NOMO-1 treated with DMSO at 0.1 percent for 48 hours (cell line): ENCODE results near the gene SSUH2.

ENCODE experiments used
- DNase-seq: peaks from one replicate; lab custom pipeline; 2025; ENCODE audit not compliant: unreplicated experiment; lab: John Stamatoyannopoulos, UW

The SSUH2 gene

DNA sequence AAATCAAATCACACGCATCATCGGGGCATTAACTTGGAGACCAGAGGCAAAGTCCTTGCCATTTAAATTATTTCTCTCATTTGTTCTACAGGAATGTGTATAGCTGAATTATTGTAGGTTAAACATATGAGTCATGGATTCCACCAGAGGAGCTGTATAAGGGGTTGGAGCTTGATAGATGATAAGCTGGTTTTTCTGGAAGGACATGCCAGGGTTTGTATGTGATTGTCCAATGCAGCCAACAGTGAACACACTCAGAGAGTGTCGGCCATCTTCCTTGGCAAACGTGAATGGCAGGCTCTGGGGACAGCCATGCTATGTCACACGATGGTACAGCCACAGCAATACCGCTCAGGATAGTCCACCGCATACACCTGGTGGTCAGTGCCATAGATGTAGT, 25.1 kb downstream of the SSUH2 start:
- DNase-seq, result no peak

- DNase-seq, result no peak
Observed at GRCh38 chr3:8618950-8619349, 25.6 kb downstream of the SSUH2 start.

GRCh38 chr3:8617921-8618320, 26.7 kb downstream of the SSUH2 start:
- DNase-seq, result no peak

DNA sequence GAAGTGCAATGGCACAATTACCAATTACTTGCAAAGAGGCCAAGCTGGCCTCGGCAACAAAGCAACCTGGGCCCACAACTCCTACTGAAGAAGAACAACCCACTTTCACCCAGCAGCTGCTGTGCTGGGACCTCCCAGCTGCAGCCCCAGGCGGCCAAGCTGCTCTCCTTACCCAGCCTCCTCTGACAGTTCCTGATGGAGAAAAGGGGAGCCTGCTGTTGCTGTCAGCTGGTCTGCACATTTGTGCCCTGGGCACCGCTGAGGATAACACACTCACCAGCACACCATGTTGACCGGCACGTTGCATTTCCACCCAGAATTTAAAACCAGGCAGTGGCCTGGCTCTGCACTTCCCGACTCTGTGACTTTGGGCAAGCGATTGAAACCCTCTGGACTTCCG, 33.6 kb downstream of the SSUH2 start:
- no peak for DNase-seq

- no peak for DNase-seq
Observed at GRCh38 chr3:8608791-8609467, 35.7 kb downstream of the SSUH2 start.

DNA sequence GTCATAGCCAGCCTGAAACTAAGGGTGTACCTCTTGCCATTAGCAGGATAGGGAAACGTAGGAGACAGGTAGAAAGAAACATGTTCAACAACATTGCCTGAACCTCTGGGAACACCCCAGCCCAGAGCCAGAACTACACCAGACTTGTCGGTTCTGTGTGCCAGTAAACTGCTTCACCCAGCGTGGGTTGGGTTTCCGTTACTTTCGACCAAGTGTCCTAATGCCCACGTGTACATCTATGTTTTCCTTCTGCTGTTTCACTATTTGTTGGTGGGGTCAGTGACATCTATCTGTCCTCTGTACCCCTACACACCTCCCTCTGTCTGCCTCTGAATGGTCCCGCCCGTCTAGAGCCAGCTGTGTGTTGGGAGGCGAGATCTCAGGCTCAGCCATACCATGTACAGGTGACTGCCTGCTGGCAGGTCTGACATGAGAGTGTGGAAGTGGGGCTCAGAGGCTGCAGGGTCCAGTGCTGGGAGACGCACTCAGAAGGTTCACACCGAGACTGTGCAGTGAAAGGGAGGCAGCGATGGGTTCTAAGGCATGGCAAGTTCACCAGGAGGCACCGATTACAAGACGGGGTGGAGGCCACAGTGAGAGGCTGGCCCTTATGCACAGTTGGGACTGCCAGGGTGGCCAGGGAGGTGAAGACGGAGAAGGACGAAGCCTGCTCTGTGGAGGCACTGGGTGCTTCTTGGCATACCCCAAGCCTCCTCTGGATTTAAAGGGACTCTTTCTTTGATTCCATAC, 36.4 kb downstream of the SSUH2 start:
- DNase-seq, result no peak

- no peak for DNase-seq
Observed at GRCh38 chr3:8607234-8608040, 37.2 kb downstream of the SSUH2 start.

- no peak for DNase-seq
Observed at GRCh38 chr3:8606701-8607231, 37.8 kb downstream of the SSUH2 start.

GRCh38 chr3:8604988-8605387, 39.6 kb downstream of the SSUH2 start:
- DNase-seq, result no peak

- no peak for DNase-seq
Observed at GRCh38 chr3:8604006-8604405, 40.6 kb downstream of the SSUH2 start.

- DNase-seq, result no peak
Observed at GRCh38 chr3:8603115-8603710, 41.4 kb downstream of the SSUH2 start.

DNA sequence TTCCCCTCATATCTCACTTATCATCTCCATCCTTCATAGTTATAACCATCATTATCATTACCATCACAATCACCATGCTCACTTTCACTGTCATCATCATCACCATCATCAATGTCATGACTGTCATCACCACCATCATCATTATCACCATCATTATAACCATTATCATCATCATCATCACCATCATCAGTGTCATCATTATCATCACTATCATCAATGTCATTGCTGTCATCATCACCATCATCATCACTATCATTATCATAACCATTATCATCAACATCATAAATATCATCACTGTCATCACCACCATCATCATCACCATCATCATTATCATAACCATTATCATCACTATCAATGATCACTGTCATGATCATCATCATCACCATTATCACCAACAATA, 44.1 kb downstream of the SSUH2 start:
- DNase-seq, result no peak

- DNase-seq, result no peak
Observed at GRCh38 chr3:8599146-8599545, 45.5 kb downstream of the SSUH2 start.

GRCh38 chr3:8597219-8597853, 47.3 kb downstream of the SSUH2 start:
- no peak for DNase-seq

DNA sequence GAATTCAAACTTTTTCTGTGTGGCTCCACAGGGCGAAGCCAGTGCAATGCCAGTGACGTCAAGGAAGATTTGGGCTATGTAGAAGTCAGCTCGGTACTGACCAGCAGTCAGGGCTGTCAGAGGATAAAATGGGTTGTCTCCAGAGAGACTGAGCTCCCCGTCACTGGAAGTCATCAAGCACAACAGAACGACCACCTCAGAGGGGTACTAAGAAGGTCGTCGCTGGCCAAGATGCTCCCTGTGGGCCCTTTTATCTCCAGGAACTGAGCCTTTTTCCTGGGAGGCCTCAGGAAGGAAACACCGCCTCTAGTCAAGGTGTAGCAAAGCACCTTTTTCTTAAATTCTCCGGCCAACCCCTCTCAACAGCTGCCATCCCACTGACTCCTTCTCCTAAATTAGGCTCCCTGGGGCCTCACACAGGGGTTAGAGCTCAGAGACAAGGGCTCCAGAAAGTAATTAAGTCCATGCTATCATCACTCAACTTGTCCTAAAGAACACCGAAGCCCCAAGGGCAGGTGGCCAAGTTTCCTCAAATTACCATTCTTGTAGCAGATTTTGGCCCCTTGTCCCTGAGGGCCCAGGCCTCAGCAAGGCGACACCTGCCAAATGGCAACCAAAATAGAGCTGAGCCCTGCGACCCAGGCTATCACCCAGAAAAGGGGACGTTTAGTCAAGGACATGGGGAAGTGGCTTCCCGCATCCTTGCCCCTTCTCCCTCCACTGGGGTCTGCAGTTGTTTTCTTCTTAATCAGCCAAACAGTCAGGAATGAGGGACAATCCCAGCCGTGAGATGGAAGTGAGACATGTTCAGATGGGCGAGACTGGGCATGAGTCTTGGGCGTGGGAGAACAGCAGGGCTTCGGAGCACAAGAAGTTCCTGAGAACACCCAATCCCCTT, 48.0 kb downstream of the SSUH2 start:
- DNase-seq, result no peak

DNA sequence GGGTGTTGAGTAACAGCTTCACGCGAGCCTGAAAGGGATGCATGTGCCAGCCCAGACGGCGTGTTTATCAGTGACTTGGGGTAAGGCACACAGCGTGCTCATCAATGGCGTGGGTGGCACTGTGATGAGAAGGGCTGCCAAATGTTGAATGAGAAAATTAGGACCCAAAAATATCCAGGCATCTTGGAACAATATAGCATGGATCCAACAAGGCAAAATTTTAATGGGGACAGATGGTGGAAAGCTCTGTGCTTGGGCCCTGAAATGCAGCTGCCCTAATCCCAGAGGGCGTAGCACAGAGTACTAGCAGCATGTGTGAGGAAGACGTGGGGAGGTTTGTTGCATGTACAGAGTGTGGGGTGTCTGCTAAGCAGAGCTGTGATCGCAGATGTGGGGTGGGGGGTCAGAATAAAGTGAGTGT, 48.9 kb downstream of the SSUH2 start:
- DNase-seq, result no peak

- DNase-seq, result no peak
Observed at GRCh38 chr3:8595252-8595651, 49.3 kb downstream of the SSUH2 start.

DNA sequence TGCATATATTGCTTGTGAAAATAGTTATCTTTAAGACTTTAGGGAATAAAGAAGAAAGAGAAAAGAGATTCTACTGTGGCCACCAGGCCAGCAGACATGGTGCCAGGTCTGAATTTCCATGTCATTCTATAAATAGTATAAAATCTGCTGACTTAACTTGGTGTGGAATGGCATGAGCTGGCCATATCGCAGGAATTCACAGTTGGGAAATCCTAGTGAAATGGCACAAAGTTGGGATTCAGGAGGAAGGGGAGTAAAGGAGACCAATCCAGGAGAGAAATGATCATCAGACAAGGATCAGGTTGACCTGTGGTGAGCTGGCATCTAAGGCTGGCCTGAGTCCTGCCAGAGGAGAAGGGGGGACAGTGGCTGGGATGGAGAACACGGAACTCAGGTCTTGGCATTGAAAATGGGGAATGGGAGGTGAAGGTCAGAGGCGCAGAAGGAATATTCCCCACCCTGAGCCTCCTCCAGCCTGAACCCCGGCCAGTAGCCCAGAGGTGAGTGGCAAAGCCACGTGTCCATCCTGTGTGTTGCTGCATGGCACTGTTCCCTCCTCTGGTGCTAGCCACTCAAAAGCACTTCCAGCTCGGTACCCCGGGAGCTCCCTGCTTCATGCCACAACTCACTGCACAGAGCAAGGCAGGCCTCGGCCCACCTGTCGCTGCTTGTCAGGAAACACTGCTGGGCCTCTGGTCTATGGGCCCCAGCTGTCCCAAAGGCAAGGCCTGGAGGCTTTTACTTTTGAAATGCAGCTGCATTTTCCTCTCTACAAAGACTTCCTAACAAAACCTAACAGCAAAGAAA, 51.4 kb downstream of the SSUH2 start:
- DNase-seq, result no peak
